Umbilical cord (tissue), 2 donors: ENCODE measurements around the gene CCS. TPM values are rescaled to one million over a fixed set of nuclear protein-coding genes. Genes with fewer than 3 reads are reported as not detected.
A peak's percentile ranks its signal among the peaks of the same experiment; 100 is the strongest.
"Not testable (repeated sequence)": the region's sequence is repeated elsewhere in the genome, so short reads cannot be mapped to it uniquely, and the experiment has no call there.

Source experiments
- DNase-seq: peaks from one replicate; pipeline ENCODE4 v3.0.0-alpha.2; 2015; ENCODE audit warnings: low spot score
- total RNA-seq: library from RNA; depleted of rRNA; stranded (reverse); fragments of >200 nt; gene quantifications from one replicate; pipeline ENCODE4 v1.2.3, GENCODE V29; 2014; ENCODE audit warnings: low replicate concordance; ENCODE audit not compliant: insufficient read depth

The CCS gene
- total RNA-seq, 1 donor from 2014 or later: 18.8 TPM

- DNase-seq: no peak
Measured at GRCh38 chr11:66626382-66626781, 33.4 kb downstream of the CCS start.

DNA sequence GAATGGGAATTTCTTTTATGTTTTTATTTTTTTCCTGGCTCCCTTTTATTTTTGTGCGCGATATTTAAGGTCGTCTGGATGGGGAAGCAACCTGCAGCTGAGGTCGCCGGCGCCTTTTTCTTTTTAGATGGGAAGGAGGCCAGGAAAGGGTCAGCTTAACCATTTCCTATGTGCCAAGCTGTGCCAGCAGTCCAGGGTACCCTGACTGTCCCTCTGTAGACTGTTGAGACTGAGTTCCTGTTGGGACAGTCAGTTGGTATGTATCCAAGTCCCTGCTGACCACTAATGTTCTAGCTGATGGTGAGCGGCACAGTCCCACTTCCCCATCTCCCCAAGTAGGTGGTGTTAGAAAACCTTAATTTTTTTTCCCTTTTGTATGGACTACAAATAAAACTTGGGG is 33.9 kb downstream of the CCS start:
- no peak for DNase-seq

DNA sequence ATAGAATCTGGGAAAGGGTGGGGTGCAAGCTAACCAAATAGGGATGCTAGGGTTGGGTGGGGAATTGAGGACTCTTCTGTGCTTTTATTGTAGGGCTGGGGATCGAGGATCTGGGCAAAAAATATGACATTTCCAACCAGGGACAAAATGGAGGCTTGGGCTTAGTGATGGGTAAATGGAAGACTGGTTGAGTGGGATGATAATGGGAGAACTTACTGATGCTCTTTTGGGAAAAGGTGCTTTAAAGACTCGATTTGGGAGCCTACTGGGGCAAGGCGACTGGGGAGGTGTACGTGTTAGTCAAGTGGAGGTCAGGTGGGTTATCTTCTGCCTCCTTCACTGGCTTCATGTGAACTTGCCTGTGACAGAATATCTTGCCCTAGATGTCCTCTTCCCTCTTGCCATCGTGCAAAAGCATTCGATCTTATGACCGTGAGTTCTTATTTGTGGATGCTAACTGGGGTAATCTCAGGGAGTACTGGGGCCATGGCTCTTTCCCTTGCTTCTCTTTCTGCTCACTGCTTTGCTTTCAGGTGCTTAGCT is 35.1 kb downstream of the CCS start:
- no peak for DNase-seq

- no peak for DNase-seq
Measured at GRCh38 chr11:66629356-66629755, 36.4 kb downstream of the CCS start.

DNA sequence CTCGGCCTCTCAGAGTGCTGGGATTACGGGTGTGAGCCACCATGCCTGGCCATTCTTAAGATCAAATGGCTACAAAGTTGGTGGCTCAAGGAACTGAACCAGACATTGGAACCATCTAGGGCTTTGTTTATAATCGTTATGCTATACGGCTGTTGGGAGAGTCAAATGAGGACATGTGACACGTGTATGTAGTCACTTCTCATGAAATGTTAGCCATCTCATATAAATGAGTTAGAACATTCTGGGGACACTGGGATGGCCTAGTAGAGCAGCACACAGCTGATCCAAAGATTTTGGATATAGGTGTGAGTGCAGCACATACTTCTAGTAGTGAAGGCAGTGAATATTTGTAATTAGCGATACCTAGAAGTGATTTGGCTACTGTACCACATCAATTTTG is 38.9 kb downstream of the CCS start:
- no peak for DNase-seq

- no peak for DNase-seq
Measured at GRCh38 chr11:66632952-66633351, 40.0 kb downstream of the CCS start.

DNA sequence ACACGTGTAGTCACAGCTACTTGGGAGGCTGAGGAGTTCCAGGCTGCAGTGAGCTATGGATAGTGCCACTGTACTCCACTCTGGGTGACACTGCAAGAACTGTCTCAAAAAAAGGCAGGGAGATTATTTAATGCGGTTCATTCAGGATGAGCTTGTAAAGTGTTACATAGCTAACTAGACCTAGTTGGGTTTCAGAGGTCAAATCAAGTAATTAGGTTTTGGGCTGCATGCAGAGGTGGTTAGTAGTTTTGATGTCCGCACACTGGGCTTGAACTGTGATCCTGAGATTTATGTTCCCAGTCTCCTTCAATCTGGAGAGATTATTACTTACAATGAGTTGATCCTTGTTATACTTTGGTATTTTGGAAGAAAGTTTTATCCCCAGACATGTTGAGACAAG is 43.4 kb downstream of the CCS start:
- DNase-seq: no peak

DNA sequence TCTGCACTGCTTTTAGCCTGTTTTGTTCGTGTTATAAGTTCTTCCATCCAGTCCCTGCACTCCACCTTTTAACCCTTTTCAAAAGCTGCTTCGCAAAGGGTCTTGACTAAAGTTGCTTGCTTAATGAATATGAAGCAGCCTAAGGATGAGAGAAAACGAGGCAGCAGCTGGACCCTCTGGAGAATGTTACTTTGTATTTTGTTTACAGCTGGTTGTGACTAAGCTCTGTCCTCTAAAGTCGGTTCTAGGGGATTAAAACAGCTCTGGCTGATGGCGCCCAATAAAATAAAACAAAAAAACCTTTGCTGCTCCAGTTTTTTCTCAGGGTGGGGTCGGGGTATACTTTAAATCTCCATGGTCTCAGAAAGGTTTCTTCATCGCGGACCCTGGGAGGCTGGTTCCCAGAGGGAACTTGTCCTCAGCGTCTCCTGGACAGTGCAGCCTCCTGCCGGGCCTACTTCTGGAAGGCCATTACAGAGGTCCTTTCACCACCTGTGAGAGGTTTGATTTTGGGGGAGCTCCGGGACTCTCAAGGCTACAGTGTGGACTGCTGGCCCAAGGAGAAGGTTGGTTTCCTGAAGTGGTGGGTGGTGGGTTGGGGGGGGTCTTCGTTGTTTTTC is 44.7 kb downstream of the CCS start:
- DNase-seq: no peak

DNA sequence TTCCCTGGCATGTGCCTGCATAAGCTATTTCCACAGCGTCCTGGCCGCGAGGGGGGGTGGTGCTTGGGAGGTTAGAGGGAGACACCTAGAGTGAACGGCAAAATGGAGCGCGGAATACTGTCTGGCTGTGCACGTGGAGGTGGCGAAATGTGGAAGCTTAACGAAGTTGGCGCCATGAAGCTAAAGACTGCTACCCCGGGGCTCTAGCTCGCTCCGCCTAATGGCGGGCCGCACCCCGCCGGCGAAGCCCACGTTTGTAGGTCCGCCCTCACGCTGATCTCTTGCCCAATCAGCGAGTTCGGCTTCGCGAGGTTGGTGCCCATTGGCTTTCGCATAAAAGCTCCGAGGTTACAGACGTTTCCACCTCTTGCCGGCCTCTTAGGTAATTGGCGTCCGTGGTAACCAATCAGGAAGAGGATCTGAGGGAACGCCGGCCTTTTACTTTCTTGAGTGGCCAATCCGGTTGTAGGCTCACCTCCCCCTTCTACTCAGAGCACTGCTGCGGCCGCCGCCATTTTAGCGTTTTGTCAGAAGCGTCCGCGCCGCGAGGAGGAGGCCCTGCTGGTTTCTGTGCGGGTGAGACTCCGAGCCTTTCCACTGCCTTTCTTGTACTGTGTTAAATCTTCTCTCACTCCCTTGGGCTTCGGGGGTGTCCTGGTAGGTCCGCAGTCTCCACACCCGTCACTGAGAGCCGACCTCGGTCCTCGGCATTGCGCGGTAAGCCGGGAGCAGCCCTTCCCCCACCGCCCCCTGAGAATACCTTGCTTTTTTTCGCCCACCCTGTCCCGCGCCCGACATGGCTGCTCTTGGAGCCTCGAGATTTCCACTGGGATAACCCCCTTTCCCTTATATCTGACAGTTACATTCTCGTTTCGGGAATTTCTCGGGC is 45.4 kb downstream of the CCS start, which contains the start of gene RBM4:
TSS of gene RBM4 (plus strand) at position 527 of the 889 bp plus-strand sequence. CDS start 1,009 bp downstream, outside the sequence.
- DNase-seq: peak; percentile 100

DNA sequence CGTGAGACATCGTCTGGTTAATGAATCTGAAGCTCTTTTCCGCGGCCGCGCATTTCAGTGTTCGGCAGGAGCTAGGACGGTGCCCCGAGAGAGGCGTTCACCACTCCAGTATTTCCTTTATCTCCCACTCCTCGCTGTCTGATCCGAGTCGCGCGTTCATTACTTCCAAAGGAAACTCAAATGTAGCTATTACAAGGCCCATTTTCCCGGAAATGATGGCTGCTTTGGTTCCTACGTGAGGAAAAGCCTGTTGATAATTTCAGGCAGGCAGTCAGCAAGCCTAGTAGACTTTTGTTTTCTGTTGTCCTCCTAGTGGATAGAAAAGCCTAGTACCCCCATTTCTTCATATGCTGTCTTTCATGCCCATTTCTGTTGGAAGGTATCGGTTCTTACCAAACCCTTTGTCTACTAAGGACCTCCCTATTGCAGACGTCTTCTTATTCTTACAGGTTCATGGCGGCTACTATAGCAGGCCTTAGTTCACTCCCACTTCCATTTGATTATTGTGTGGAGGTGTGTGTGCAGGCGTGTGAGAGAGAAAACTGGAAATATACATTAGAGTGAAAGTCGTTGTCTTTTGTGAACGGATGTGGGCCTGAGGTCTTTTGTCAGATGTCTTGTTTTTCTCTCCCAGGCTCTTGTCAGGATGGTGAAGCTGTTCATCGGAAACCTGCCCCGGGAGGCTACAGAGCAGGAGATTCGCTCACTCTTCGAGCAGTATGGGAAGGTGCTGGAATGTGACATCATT is 46.3 kb downstream of the CCS start:
- peak; percentile 60 for DNase-seq

- not testable (repeated sequence) for DNase-seq
Measured at GRCh38 chr11:66639814-66640340, 46.9 kb downstream of the CCS start.

DNA sequence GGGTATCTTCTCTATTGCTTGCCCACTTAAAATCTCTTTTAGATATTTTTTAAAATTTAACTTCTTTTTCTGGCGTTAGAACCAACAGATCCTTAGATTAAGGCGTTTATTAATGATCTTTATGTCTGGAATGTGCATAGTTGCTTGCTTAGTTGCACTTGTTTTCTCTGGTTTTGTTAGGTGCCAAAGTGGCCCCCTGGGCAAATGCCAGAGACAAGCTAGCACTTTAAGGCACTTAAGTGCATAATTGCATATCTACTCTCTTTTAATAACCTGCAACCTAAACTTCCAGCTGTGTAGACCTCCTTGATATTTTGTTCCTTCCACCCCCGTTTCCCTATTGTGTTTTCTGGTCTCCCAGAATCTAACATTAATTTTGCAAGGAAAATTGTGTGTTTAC is 48.8 kb downstream of the CCS start:
- no peak for DNase-seq

DNA sequence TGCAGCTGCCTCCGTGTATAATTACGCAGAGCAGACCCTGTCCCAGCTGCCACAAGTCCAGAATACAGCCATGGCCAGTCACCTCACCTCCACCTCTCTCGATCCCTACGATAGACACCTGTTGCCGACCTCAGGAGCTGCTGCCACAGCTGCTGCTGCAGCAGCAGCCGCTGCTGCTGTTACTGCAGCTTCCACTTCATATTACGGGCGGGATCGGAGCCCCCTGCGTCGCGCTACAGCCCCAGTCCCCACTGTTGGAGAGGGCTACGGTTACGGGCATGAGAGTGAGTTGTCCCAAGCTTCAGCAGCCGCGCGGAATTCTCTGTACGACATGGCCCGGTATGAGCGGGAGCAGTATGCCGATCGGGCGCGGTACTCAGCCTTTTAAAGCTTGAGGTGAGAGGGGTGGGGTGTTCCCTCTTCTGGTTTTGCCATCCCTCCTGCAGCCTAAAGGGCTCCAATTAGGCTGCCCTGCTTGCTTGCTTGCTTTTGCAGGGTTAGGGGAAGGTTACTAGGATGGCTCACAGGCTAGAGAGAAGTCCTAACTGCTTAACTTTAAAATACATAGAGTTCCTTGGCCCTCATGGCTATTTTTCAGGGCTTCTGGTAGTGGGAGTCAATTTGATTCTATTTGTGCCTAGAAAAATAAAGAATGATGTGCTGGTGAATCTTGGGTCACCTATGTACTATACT is 50.9 kb downstream of the CCS start:
- DNase-seq: no peak

GRCh38 chr11:66646828-66647227 is 53.8 kb downstream of the CCS start:
- no peak for DNase-seq

DNA sequence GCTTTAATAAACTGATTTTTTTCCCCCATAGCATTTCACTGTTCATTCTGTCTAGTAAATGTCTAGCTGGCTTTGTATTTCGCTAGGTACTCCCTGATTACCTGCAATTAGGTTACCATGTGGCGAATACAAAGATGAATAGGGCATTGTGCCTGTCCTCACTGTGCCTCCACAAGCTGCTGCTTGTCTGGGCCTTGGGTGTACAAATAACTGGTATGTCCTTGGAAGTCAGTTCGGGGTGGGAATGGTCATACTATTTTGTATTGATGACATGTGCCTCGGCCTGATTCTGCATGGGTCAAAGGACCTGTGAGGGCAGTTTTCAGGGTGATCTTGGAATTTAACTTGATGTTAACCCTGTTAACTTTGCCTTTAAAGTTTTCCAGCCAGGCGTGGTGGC is 56.9 kb downstream of the CCS start:
- DNase-seq: no peak

DNA sequence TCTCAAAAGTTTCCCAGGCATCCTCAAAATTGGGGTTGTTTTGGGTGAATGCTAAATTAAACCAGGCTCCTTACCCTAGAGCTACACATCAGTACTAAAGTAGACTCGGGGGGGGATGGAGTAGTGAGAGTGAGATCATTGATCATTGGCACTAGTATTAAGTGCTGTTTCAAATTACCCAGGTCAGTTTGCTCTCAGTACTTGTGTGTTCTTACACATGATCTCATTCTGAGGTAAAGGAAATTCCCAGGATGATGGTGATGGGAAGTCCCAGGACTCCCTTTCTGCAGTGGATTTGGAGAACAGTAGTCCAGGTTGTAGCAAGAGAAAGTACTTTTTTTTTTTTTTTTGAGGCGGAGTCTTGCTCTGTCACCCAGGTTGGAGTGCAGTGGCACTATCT is 58.0 kb downstream of the CCS start:
- DNase-seq: no peak

DNA sequence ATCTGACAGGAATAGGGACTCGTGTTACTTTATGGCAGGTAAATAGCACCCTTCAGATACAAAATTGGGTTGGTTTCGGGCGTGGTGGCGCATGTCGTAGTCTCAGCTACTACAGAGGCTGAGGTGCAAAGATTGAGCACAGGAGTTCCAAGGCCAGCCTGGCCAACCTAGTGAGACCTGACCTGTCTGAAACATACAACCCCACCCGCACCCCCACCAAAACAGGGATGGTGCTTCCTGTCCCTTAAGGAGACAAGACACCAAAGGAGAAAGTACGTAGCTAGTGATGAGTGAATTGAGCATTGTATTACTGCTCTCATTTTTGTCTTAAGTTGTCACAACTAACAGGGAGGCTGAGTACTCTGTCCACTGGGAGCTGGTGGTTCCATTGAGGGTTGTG is 59.7 kb downstream of the CCS start:
- DNase-seq: no peak

GRCh38 chr11:66653123-66653522 is 60.1 kb downstream of the CCS start:
- DNase-seq: no peak
